ENCODE data around the gene PDE4D.
"Not testable (repeated sequence)": the region's sequence is repeated elsewhere in the genome, so short reads cannot be mapped to it uniquely, and the experiment has no call there.

PDE4D gene

GRCh38 chr5:59020611-59021285, 872.8 kb downstream of the PDE4D start:
- DNase-seq: no peak

GRCh38 chr5:59019078-59019477, 874.4 kb downstream of the PDE4D start:
- no peak for DNase-seq

GRCh38 chr5:59016925-59017324, 876.6 kb downstream of the PDE4D start:
- no peak for DNase-seq

DNA sequence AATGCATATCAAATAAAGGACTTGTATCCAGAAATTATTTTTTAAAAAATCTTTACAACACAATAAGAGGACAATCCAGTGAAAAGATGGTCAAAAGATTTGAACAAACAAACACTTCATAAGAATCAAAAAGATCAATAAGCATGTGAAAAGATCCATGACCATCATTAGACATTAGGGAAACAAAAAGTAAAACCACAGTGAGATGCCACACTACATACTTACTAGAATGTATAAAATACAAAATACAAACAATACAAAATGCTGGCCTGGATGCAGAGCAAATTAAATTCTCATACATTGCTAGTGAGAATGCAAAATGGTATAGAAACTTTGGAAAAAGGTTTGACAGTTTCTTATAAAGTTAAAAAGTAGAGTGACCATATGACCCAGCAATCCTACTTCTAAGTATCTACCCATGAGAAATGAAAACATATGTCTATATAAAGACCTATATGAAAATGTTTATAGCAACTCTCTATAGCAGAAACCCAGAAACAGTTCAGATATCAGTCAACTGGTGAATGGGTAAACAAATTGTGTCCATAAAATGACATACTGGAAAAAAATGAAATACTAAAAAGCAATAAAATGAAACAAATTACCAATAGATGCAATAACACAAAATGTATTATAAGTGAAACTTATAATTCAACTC, 884.6 kb downstream of the PDE4D start:
- DNase-seq: no peak

GRCh38 chr5:59007460-59008063, 886.0 kb downstream of the PDE4D start:
- no peak for DNase-seq

DNA sequence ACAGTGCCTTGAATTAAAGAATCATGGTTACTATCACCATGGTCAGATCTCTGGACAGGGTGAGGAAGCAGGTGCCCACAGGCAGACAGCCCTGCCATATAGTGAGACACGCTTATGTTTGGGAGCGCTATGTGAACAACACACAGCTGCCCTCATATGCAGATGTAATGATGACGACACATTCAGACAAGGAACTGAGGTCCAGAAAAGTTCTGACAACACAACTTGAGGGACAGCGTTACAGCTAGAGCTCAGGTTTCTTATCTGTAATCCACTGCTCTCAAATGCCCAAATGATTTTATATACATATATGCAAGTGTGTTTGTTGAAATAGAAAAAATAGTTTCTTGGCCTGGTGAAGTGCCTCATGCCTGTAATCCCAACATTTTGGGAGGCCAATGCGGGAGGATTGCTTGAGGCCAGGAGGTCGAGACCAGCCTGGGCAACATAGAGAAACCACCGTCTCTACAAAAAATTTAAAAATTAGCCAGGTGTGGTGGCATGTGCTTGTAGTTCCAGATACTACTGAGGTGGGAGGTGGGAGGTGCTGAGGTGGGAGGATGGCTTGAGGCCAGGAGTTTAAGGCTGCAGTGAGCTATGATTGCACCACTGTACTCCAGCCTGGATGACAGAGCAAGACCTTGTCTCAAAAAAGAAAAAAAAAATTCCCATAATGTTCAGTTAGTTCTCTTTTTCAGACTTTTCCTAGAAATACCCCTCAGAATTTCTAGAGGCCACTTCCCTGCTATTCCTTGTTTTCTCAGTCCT, 887.4 kb downstream of the PDE4D start:
- DNase-seq: no peak

GRCh38 chr5:59003641-59004040, 889.9 kb downstream of the PDE4D start:
- DNase-seq: no peak

GRCh38 chr5:59003124-59003523, 890.4 kb downstream of the PDE4D start:
- no peak for DNase-seq

DNA sequence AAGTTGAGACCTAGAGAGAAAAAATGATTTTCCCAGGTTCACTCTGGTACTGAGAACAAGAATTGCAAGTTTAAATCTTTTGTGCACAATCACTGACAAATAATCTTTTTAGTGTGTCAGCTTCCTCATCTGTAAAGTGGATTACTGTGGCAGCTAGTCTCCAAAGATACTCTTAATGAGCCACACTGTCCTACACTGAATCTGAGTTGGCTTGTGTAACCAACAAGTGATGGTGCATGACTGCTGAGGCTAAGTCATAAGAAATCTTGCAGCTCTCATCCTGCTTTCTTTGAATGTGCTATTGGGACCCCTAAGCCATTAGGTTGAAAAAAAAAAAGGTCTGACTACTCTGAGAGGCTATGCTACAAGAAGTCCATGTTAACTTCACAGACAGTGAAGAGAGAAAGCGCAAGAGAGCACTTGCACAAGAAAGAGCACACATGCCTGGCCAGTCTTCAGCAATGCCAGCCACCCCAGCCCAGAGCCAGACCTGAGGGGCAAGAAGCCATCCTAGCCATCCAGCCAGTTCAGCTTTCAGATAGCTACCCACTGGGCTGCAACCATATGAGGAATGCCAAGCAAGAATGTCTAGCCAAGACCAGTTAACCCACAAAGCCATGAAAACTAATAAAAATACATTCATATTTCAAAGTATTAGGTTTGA, 891.2 kb downstream of the PDE4D start:
- DNase-seq: no peak

DNA sequence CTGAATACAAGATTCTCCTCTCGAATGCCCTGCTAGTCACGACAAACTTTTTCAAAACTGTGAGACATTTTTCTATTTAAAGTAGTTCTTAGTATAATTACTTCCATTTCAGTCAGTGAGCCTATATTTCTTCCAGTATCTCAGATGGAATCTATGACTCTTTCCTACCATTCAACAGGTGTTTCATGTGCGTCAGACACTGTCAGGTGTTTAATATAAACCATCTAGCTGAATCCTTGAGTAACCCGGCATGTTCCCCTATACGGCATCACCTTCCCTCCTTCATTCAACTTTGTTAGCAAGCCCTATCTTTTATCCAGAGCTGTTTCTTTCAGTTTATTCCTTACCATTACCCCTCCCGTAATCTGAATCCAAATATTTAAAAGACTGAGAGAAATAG, 891.8 kb downstream of the PDE4D start:
- no peak for DNase-seq

GRCh38 chr5:59001154-59001553, 892.4 kb downstream of the PDE4D start:
- no peak for DNase-seq

- no peak for DNase-seq
These were observed 893.3 kb downstream of the PDE4D start for GRCh38 chr5:59000211-59000610.

DNA sequence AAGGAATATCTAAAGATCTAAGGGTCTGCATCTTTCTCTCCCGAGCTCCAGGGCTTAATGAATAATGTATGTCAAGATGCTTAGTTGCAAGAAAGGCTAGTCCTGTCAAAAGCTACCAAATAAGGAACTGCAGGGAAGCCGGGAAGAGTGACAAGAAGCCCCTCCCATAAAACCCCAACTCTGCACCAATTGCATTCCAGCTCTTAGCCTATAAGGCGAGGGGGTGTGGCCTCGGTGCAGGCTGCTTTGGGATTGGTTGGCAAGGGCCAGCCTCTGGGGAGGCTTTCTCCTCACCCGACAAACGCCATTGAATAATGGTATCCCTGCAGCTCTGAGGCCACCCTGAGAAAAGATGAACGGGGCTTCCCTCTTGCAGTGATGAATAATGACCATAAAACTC, 893.7 kb downstream of the PDE4D start:
- no peak for DNase-seq

- DNase-seq: no peak
These were observed 895.0 kb downstream of the PDE4D start for GRCh38 chr5:58998544-58998943.

DNA sequence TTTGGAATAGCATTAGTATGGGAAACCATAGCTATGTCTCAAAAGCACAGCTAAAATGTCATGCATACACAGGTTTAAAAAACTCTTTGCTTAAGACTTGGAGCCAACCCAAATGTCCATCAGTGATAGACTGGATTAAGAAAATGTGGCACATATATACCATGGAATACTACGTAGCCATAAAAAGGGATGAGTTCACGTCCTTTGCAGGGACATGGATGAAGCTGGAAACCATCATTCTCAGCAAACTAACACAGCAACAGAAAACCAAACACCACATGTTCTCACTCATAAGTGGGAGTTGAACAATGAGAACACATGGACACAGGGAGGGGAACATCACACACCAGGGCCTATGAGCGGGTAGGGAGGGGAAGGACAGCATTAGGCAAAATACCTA, 897.7 kb downstream of the PDE4D start:
- DNase-seq: not testable (repeated sequence)

- DNase-seq: no peak
These were observed 900.1 kb downstream of the PDE4D start for GRCh38 chr5:58993461-58993860.

DNA sequence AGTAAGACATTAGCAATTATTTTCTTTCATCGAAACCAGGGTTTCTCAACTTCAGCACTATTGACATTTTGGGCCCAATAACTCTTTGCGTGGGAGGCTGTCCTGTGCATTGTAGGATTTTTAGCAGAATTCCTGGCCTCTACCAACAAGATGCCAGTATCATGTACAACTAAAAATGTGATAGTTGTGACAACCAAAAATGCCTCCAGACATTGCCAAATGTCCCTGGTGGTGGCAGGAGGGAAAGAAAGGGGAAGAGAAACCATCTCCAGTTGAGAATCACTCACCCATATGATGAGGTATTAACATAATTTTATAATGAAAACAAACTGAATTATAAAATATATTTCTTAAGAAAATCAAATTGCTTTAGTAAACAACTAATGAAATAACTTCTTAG, 904.6 kb downstream of the PDE4D start:
- no peak for DNase-seq

- DNase-seq: no peak
These were observed 906.3 kb downstream of the PDE4D start for GRCh38 chr5:58987193-58987592.

DNA sequence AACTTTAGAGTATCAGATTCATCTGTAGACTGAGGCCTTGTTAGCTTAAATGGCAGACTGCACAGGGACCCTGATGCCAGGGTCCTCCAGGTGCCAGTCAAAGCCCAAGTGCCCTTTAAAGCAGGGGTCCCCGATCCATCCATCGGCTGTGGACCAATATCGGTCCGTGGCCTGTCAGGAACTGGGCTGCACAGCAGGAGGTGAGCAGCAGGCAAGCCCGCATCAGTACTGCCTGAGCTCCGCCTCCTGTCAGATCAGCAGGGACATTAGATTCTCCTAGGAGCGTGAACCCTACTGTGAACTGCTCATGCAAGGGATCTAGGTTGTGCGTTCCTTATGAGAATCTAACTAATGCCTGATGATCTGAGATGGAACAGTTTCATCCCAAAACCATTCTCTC, 907.2 kb downstream of the PDE4D start:
- DNase-seq: no peak

DNA sequence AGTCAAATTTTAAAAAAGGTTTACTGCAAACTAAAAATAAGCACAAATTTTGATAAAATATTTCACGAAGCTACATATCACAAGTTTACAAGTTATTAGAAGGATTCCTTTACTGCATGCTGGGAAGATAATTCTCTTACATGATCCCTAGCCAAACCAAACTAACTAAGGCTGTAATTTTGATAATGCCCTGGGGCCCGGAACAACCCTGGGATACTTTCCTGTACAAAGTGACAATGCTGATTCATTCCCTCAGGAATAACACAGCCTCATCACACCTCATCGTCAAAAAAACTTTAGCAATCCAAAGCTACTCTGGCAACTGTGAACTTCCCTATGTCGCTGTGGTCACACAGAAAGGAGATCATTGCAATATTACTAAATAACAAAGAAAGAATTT, 907.8 kb downstream of the PDE4D start:
- DNase-seq: no peak

DNA sequence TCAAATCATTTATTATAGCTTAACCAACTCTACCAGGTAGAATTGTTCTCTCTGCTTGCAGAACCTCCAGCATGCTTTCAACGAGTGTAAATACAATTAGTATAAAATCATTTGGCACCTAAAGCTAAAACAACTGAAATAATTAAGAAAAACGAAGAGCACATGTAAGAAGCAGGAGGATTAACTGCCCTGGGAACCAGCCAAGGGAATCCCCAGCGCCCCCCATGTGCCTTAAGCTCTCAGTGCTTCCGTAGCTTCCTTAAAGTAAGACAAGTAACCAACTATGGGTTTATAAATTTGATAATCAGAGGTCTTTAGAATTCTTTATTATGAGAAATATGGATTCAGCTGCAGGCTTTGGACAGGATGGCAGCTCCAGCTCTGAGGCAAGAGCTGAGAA, 908.2 kb downstream of the PDE4D start:
- no peak for DNase-seq

- DNase-seq: no peak
These were observed 909.7 kb downstream of the PDE4D start for GRCh38 chr5:58983526-58984452.

All from central memory CD4-positive, alpha-beta T cell (primary cell).